ENCODE measurements around the gene CACNG7. TPM values are rescaled to one million over a fixed set of nuclear protein-coding genes. Genes with fewer than 3 reads are reported as not detected.

The CACNG7 gene
- total RNA-seq, 1 experiment from 2014 or later = not detected

DNA sequence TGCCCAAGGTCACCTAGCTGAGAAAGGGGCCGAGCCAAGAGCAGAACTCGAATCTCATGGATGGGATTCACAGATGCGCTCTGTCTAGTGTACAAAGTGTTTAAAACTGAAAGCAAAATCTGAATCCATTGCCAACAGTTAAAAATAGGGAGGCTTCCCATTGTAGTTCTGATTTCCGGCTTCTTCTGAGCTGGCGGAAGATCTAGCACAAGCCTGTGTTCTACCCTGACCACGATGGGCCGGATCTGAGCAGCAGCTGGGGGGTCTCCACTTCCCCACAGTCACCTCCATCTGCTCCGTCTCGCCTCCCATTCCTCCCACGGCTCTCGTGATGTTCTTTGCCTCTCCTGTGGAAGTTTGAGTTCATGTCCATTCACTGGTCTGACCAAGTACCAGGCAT lies 56.0 kb downstream of the CACNG7 start:
- in situ Hi-C loops (cut with HindIII; ENCODE audit: low pct_unique_long_range_greater_than_20kb, low sequenced_read_pairs) = no loop called here

GRCh38 chr19:53966931-53967330 lies 57.9 kb downstream of the CACNG7 start:
- in situ Hi-C loops (cut with HindIII; ENCODE audit: low pct_unique_long_range_greater_than_20kb, low sequenced_read_pairs) = no loop called here
- DNase-seq (ENCODE audit: low read depth) = no peak

More for the DNA sequence above, 56.0 kb downstream of the CACNG7 start:
- no peak for DNase-seq (ENCODE audit: low read depth)

- in situ Hi-C loops (cut with HindIII; ENCODE audit: low pct_unique_long_range_greater_than_20kb, low sequenced_read_pairs) = no loop called here
- no peak for DNase-seq (ENCODE audit: low read depth)
Measured at GRCh38 chr19:53969366-53969765, 60.3 kb downstream of the CACNG7 start.

DNA sequence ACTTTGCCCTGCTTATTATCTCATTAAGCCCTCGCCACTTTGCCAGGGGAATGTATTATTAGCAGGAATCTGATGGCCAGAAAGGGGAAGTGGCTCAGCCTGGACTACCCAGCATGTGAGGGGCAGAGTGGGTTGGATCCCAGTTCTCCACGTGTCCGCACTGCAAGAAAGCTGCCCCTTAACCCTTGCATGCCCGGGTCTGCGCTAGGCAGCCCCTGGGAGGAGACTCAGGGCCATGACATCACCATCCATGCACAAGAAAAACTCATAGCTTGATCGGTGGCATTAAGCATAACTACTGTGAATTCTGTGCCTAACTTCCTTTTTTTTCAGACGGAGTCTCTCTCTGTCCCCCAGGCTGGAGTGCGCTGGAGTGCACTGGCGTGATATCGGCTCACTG lies 62.6 kb downstream of the CACNG7 start:
- in situ Hi-C loops (cut with HindIII; ENCODE audit: low pct_unique_long_range_greater_than_20kb, low sequenced_read_pairs) = no loop called here
- DNase-seq (ENCODE audit: low read depth) = no peak

GRCh38 chr19:53977429-53977990 lies 68.4 kb downstream of the CACNG7 start:
- DNase-seq (ENCODE audit: low read depth) = peak; percentile 81
- in situ Hi-C loops (cut with HindIII; ENCODE audit: low pct_unique_long_range_greater_than_20kb, low sequenced_read_pairs) = no loop called here

DNA sequence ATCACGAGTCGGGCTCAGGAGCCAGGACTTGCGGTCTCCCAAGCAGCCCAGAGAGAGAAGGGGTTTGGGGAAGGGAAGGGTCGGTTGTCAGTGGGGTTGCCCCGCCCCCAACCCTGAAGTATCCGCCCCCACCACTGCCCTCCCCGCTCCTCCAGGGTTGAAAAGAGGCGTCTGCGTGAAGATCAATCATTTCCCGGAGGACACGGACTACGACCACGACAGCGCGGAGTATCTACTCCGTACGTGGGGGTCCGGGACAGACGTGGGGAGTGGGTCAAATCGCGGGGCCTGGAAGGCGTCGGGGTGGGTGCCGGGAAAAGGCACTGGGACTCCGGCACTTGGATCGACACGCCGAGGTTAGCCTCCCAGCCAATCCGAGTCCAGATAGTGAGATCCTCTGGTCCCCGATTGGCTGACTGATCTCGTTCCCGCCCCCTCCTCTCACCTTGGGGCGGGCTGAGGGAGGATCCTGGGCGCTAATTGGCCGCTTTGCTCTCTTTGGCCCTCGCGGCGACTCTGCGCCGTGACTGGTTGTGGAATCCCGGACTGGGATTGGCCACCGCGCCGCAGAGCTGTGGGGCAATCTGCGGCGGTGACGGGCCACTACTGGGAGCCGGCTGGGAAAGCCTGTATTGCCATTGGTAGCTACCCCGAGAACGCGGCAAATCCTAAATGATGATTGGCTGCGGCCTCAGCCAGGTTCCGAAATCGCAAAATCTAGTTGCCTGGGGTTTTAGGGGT lies 69.1 kb downstream of the CACNG7 start:
- in situ Hi-C loops (cut with HindIII; ENCODE audit: low pct_unique_long_range_greater_than_20kb, low sequenced_read_pairs) = no loop called here
- DNase-seq (ENCODE audit: low read depth) = no peak

- DNase-seq (ENCODE audit: low read depth) = no peak
- in situ Hi-C loops (cut with HindIII; ENCODE audit: low pct_unique_long_range_greater_than_20kb, low sequenced_read_pairs) = no loop called here
Measured at GRCh38 chr19:53978975-53979801, 70.1 kb downstream of the CACNG7 start.

- in situ Hi-C loops (cut with HindIII; ENCODE audit: low pct_unique_long_range_greater_than_20kb, low sequenced_read_pairs) = no loop called here
- DNase-seq (ENCODE audit: low read depth) = peak; percentile 91
Measured at GRCh38 chr19:53980539-53981375, 71.7 kb downstream of the CACNG7 start.

DNA sequence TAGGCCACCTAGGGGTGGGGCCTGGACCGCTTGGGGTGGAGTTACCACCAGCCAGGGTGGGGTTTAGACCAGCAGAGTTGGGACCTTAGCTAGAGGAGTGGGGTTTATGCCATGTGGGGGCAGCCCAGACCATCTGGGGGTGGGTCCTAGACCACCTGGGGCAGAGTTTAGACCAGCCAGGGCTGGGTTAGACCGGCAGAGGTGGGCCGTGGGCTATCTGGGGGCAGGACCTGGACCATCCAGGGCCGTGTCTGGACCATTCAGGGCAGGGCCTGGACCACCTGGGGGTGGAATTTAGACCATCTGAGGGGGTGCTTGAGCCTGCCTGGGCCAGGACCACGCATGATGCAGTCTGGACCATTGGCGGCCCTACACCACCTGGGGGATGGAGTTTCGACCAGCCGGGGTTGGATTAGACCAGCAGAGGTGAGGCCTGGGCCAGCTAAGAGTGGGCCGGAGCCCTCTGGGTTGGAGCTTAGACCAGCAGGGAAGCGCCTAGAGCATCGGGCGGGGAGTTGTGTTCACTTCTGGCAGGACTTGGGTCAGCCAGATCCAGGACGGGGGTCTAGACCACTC lies 72.4 kb downstream of the CACNG7 start:
- DNase-seq (ENCODE audit: low read depth) = no peak
- in situ Hi-C loops (cut with HindIII; ENCODE audit: low pct_unique_long_range_greater_than_20kb, low sequenced_read_pairs) = no loop called here

GRCh38 chr19:53982001-53982451 lies 72.9 kb downstream of the CACNG7 start:
- no peak for DNase-seq (ENCODE audit: low read depth)
- in situ Hi-C loops (cut with HindIII; ENCODE audit: low pct_unique_long_range_greater_than_20kb, low sequenced_read_pairs) = no loop called here

- DNase-seq (ENCODE audit: low read depth) = no peak
- in situ Hi-C loops (cut with HindIII; ENCODE audit: low pct_unique_long_range_greater_than_20kb, low sequenced_read_pairs) = no loop called here
Measured at GRCh38 chr19:53982611-53983010, 73.5 kb downstream of the CACNG7 start.

- DNase-seq (ENCODE audit: low read depth) = no peak
Measured at GRCh38 chr19:53983457-53984289, 74.6 kb downstream of the CACNG7 start.

DNA sequence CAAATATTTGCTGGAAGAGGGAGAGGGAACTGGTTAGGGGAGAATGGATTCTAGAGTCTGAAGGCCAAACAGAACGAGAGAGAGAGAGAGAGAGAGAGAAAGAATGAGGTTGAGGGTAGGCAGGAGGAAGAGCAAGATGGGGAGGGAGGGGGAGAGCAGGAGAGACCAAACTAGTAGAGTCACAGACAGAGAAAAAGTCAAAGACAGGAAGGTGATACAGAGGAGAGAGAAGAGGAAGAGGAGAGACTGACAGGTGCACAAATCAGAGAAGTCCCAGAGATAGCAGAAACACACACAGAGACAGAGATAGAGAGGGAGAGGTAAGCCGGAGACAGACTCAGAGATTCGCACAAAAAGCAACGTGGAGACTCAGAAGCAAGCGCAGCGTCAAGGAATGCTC lies 76.8 kb downstream of the CACNG7 start:
- in situ Hi-C loops (cut with HindIII; ENCODE audit: low pct_unique_long_range_greater_than_20kb, low sequenced_read_pairs) = no loop called here
- no peak for DNase-seq (ENCODE audit: low read depth)

More at GRCh38 chr19:53983457-53984289, 74.6 kb downstream of the CACNG7 start:
- in situ Hi-C loops (cut with HindIII; ENCODE audit: low pct_unique_long_range_greater_than_20kb, low sequenced_read_pairs) = no loop called here

DNA sequence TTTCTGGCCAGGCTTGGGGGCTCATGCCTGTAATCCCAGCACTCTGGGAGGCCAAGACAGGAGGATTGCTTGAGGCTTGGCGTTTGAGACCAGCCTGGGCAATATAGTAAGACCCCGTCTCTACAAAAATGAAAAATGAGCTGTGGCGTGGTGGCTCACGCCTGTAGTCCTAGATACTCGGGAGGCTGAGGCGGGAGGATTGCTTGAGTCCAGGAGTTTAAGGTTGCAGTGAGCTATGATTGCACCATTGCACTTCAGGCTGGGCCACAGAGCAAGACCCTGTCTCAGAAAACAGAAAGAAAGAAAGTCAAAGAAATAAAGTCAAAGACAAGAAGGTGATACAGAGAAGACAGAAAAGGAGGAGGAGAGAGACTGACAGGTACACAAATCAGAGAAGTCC lies 79.9 kb downstream of the CACNG7 start:
- no peak for DNase-seq (ENCODE audit: low read depth)
- in situ Hi-C loops (cut with HindIII; ENCODE audit: low pct_unique_long_range_greater_than_20kb, low sequenced_read_pairs) = no loop called here

DNA sequence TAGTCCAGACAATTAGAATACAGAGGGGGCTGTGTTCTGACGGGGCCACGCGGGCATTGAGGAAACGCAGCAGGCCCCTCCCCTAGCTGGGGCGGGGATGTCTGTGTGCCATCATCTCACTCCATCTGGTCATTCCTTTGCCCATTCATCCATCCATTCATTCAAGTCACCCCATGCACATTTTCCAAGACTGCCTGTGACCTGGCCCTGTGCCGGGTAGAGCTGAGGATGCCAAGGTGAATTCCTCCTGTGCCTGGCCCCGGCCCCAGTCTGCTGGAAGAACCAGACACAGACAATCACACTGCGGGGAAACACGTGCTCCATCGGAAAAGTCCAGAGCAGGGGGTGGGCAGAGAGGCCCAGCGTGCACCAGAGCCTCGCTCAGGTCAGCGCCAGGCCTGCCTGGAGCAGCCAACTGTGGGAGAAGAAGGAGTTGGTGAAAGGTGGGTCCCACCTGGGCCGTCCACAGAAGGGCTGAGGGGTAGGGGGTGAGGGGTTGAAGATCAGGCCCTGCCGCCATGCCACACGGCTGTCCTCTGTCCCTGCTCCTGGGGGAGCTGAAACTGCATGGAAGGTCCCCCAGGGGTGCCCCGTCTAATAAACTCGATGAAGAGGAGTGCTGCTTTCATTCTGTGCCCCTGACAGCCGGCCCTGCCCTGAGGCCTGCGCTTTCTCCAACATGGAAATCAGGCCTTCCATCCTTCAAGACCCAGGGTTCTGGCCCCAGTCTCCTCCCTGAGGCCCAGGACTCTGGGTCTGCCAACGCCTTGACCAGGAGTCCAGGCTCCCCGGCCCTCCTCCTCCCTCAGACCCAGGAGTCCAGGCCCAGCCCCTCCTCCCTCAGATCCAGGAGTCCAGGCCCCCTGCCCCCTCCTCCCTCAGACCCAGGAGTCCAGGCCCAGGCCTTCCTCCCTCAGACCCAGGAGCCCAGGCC lies 80.8 kb downstream of the CACNG7 start:
- DNase-seq (ENCODE audit: low read depth) = peak; percentile 30
- in situ Hi-C loops (cut with HindIII; ENCODE audit: low pct_unique_long_range_greater_than_20kb, low sequenced_read_pairs) = no loop called here
